Activated T-cell treated with anti-CD3 and anti-CD28 coated beads for 4 hours (primary cell): ENCODE data around the gene MFN1.

Experiments
- DNase-seq: peaks from one replicate; pipeline ENCODE4 v3.0.0-alpha.2; 2020

MFN1 gene

GRCh38 chr3:179432451-179432850, 84.9 kb downstream of the MFN1 start:
- DNase-seq: no peak

- DNase-seq: no peak
Measured at GRCh38 chr3:179436517-179436916, 89.0 kb downstream of the MFN1 start.

GRCh38 chr3:179438841-179439240, 91.3 kb downstream of the MFN1 start:
- DNase-seq: no peak
